Measurements from ENCODE around the gene MYO15B.

MYO15B gene

GRCh38 chr17:75622771-75623273 is 35.2 kb downstream of the MYO15B start:
- H3K79me2 ChIP-seq (ENCODE audit: insufficient read depth, low read length): no peaks in the 10 kb centered on the region
- no peak overlapping the region for H3K4me3 ChIP-seq (ENCODE audit: low read depth in 1 of 2, low read length in 2 of 2)
- H3K36me3 ChIP-seq (ENCODE audit: insufficient read depth, low read length): 0 out of 2 replicates have a peak, but pooled peaks cover 4% of the 10 kb centered on the region
- ATAC-seq (ENCODE audit: insufficient read depth, low read depth) (no peak), DNase-seq (no peak)
- no peaks in the 10 kb centered on the region for H3K9me3 ChIP-seq (ENCODE audit: insufficient read depth, low read length, severe bottlenecking)
- H3K4me1 ChIP-seq (ENCODE audit: insufficient read depth, low read length): no peaks in the 10 kb centered on the region
- H4K20me1 ChIP-seq (ENCODE audit: insufficient read depth, low read length): 0 out of 2 replicates have a peak, but pooled peaks cover 7% of the 10 kb centered on the region
- TF ChIP-seq CTCF (IDR thresholded peaks at IDR 0.05; ENCODE audit: borderline replicate concordance, extremely low read depth, low read length, poor library complexity, severe bottlenecking): no peak
- no peak for TF ChIP-seq EZH2 (IDR thresholded peaks at IDR 0.05; ENCODE audit: borderline replicate concordance, low read depth, low read length, severe bottlenecking)
- H3K27me3 ChIP-seq (ENCODE audit: insufficient read depth, low read length, poor library complexity): no peaks in the 10 kb centered on the region
- H3K9ac ChIP-seq (ENCODE audit: low read depth, low read length): no peak overlapping the region
- H2AFZ ChIP-seq (ENCODE audit: low read depth, low read length): no peak overlapping the region
- H3K4me2 ChIP-seq (ENCODE audit: insufficient read depth, low read length): no peak overlapping the region
- H3K27ac ChIP-seq (ENCODE audit: low read length): no peak overlapping the region

- 0 out of 2 replicates have a peak, but pooled peaks cover 7% of the 10 kb centered on the region for H4K20me1 ChIP-seq (ENCODE audit: insufficient read depth, low read length)
- no peak overlapping the region for H3K4me2 ChIP-seq (ENCODE audit: insufficient read depth, low read length)
- H3K9ac ChIP-seq (ENCODE audit: low read depth, low read length): no peak overlapping the region
- H2AFZ ChIP-seq (ENCODE audit: low read depth, low read length): no peak overlapping the region
- 0 out of 2 replicates have a peak, but pooled peaks cover 4% of the 10 kb centered on the region for H3K36me3 ChIP-seq (ENCODE audit: insufficient read depth, low read length)
- H3K4me3 ChIP-seq (ENCODE audit: low read depth in 1 of 2, low read length in 2 of 2): no peak overlapping the region
- no peaks in the 10 kb centered on the region for H3K27me3 ChIP-seq (ENCODE audit: insufficient read depth, low read length, poor library complexity)
- ATAC-seq (ENCODE audit: insufficient read depth, low read depth) (no peak), DNase-seq (no peak)
- TF ChIP-seq CTCF (IDR thresholded peaks at IDR 0.05; ENCODE audit: borderline replicate concordance, extremely low read depth, low read length, poor library complexity, severe bottlenecking) (no peak), EZH2 (IDR thresholded peaks at IDR 0.05; ENCODE audit: borderline replicate concordance, low read depth, low read length, severe bottlenecking) (no peak)
- H3K27ac ChIP-seq (ENCODE audit: low read length): no peak overlapping the region
- H3K4me1 ChIP-seq (ENCODE audit: insufficient read depth, low read length): no peaks in the 10 kb centered on the region
- no peaks in the 10 kb centered on the region for H3K9me3 ChIP-seq (ENCODE audit: insufficient read depth, low read length, severe bottlenecking)
- no peaks in the 10 kb centered on the region for H3K79me2 ChIP-seq (ENCODE audit: insufficient read depth, low read length)
Observed at GRCh38 chr17:75623386-75623785, 35.8 kb downstream of the MYO15B start.

GRCh38 chr17:75624021-75624420 is 36.4 kb downstream of the MYO15B start:
- Histone ChIP-seq H2AFZ (ENCODE audit: low read depth, low read length) (no peak overlapping the region), H4K20me1 (ENCODE audit: insufficient read depth, low read length) (0 out of 2 replicates have a peak, but pooled peaks cover 7% of the 10 kb centered on the region), H3K9me3 (ENCODE audit: insufficient read depth, low read length, severe bottlenecking) (no peaks in the 10 kb centered on the region), H3K4me1 (ENCODE audit: insufficient read depth, low read length) (no peaks in the 10 kb centered on the region), H3K27ac (ENCODE audit: low read length) (no peak overlapping the region), H3K27me3 (ENCODE audit: insufficient read depth, low read length, poor library complexity) (no peaks in the 10 kb centered on the region), H3K4me2 (ENCODE audit: insufficient read depth, low read length) (no peak overlapping the region), H3K79me2 (ENCODE audit: insufficient read depth, low read length) (no peaks in the 10 kb centered on the region), H3K4me3 (ENCODE audit: low read depth in 1 of 2, low read length in 2 of 2) (no peak overlapping the region), H3K9ac (ENCODE audit: low read depth, low read length) (no peak overlapping the region), H3K36me3 (ENCODE audit: insufficient read depth, low read length) (peaks cover 6% of the 10 kb centered on the region; the same call in 1 of the 2 replicates)
- TF ChIP-seq CTCF (IDR thresholded peaks at IDR 0.05; ENCODE audit: borderline replicate concordance, extremely low read depth, low read length, poor library complexity, severe bottlenecking): no peak
- TF ChIP-seq EZH2 (IDR thresholded peaks at IDR 0.05; ENCODE audit: borderline replicate concordance, low read depth, low read length, severe bottlenecking): no peak
- DNase-seq: no peak
- no peak for ATAC-seq (ENCODE audit: insufficient read depth, low read depth)
